Endothelial cell (in vitro differentiated cells): ENCODE results near the gene RBPJ. TPM values are rescaled to one million over a fixed set of nuclear protein-coding genes. Genes with fewer than 3 reads are reported as not detected.

Source experiments
- DNase-seq: peaks from one replicate; pipeline ENCODE4 v3.0.0; 2021; ENCODE audit warnings: low spot score
- H3K27ac Mint-ChIP-seq: one replicate; pipeline ENCODE4 v1.8.0; 2021; ENCODE audit warnings: mixed read lengths, inconsistent platforms; ENCODE audit not compliant: unreplicated experiment
- H3K27me3 Mint-ChIP-seq: one replicate; pipeline ENCODE4 v1.8.0; 2021; ENCODE audit warnings: mild to moderate bottlenecking, moderate library complexity, mixed read lengths, inconsistent platforms; ENCODE audit not compliant: unreplicated experiment
- H3K36me3 Mint-ChIP-seq: one replicate; pipeline ENCODE4 v1.8.0; 2021; ENCODE audit warnings: mild to moderate bottlenecking, low read depth, mixed read lengths, inconsistent platforms; ENCODE audit not compliant: unreplicated experiment
- H3K4me1 Mint-ChIP-seq: one replicate; pipeline ENCODE4 v1.8.0; 2021; ENCODE audit warnings: mild to moderate bottlenecking, mixed read lengths, inconsistent platforms; ENCODE audit not compliant: unreplicated experiment
- H3K4me3 Mint-ChIP-seq: one replicate; pipeline ENCODE4 v1.8.0; 2021; ENCODE audit warnings: mild to moderate bottlenecking, mixed read lengths, inconsistent platforms; ENCODE audit not compliant: unreplicated experiment
- H3K9me3 Mint-ChIP-seq: one replicate; pipeline ENCODE4 v1.8.0; 2021; ENCODE audit warnings: mixed read lengths, inconsistent platforms; ENCODE audit not compliant: unreplicated experiment
- CTCF ChIP-seq: fragments of 200-600 bp; sonication (generic); IDR thresholded peaks from one replicate; pipeline ENCODE4 v1.5.0; 2021; ENCODE audit warnings: antibody characterized with exemption; ENCODE audit not compliant: unreplicated experiment
- total RNA-seq: library from RNA; stranded (reverse); fragmentation: NEBNext Ultra II Directional; extraction: Animal tissue kit (Norgen Biotek cat#: 25700); gene quantifications from one replicate; pipeline ENCODE4 v1.2.1, GENCODE V29; 2021; ENCODE audit not compliant: unreplicated experiment

RBPJ gene
- total RNA-seq, 1 donor from 2014 or later: 47.9 TPM

GRCh38 chr4:26466578-26467270 is 145.9 kb downstream of the RBPJ start:
- no peak overlapping the region for H3K27ac Mint-ChIP-seq
- DNase-seq: no peak
- H3K4me3 Mint-ChIP-seq: no peak overlapping the region
- peaks cover 11% of the 10 kb centered on the region for H3K27me3 Mint-ChIP-seq
- peaks cover 4% of the 10 kb centered on the region for H3K36me3 Mint-ChIP-seq
- TF ChIP-seq CTCF: no peak
- H3K4me1 Mint-ChIP-seq: peaks cover 5% of the 10 kb centered on the region
- no peaks in the 10 kb centered on the region for H3K9me3 Mint-ChIP-seq

- Mint-ChIP-seq H3K36me3 (peaks cover 4% of the 10 kb centered on the region), H3K27ac (no peak overlapping the region), H3K9me3 (no peaks in the 10 kb centered on the region), H3K4me3 (no peak overlapping the region), H3K4me1 (peaks cover 5% of the 10 kb centered on the region), H3K27me3 (peaks cover 7% of the 10 kb centered on the region)
- DNase-seq: no peak
- TF ChIP-seq CTCF: no peak
Observed at GRCh38 chr4:26467724-26468123, 146.9 kb downstream of the RBPJ start.

- Mint-ChIP-seq H3K27me3 (peaks cover 7% of the 10 kb centered on the region), H3K9me3 (no peaks in the 10 kb centered on the region), H3K36me3 (peaks cover 4% of the 10 kb centered on the region), H3K27ac (no peak overlapping the region), H3K4me1 (peaks cover 5% of the 10 kb centered on the region), H3K4me3 (no peak overlapping the region)
- no peak for TF ChIP-seq CTCF
- DNase-seq: no peak
Observed at GRCh38 chr4:26468283-26468949, 147.6 kb downstream of the RBPJ start.

GRCh38 chr4:26468977-26469376 is 148.2 kb downstream of the RBPJ start:
- Mint-ChIP-seq H3K36me3 (peaks cover 4% of the 10 kb centered on the region), H3K4me3 (no peak overlapping the region), H3K27me3 (peaks cover 7% of the 10 kb centered on the region), H3K9me3 (no peaks in the 10 kb centered on the region), H3K27ac (no peak overlapping the region), H3K4me1 (peaks cover 5% of the 10 kb centered on the region)
- TF ChIP-seq CTCF: no peak
- DNase-seq: no peak

GRCh38 chr4:26471890-26472289 is 151.1 kb downstream of the RBPJ start:
- H3K27me3 Mint-ChIP-seq: peaks cover 3% of the 10 kb centered on the region
- no peak for TF ChIP-seq CTCF
- no peak overlapping the region for H3K4me3 Mint-ChIP-seq
- no peak for DNase-seq
- peaks cover 5% of the 10 kb centered on the region for H3K4me1 Mint-ChIP-seq
- no peaks in the 10 kb centered on the region for H3K9me3 Mint-ChIP-seq
- H3K27ac Mint-ChIP-seq: no peak overlapping the region
- H3K36me3 Mint-ChIP-seq: peaks cover 4% of the 10 kb centered on the region
